DMS153 treated with DMSO at 0.1 percent for 48 hours (cell line): ENCODE data around the gene SNX5.

ENCODE experiments used
- DNase-seq: peaks from one replicate; lab custom pipeline; 2025; ENCODE audit not compliant: unreplicated experiment; lab: John Stamatoyannopoulos, UW

SNX5 gene

GRCh38 chr20:17941087-17941825 lies 27.3 kb downstream of the SNX5 start:
- no peak for DNase-seq

GRCh38 chr20:17940224-17940971 lies 28.2 kb downstream of the SNX5 start:
- no peak for DNase-seq

- no peak for DNase-seq
These were observed 28.9 kb downstream of the SNX5 start for GRCh38 chr20:17939622-17940223.

GRCh38 chr20:17938871-17939619 lies 29.5 kb downstream of the SNX5 start:
- DNase-seq = peak; percentile 67

GRCh38 chr20:17936761-17937732 lies 31.5 kb downstream of the SNX5 start:
- no peak for DNase-seq

GRCh38 chr20:17936286-17936760 lies 32.3 kb downstream of the SNX5 start:
- no peak for DNase-seq

- no peak for DNase-seq
These were observed 32.8 kb downstream of the SNX5 start for GRCh38 chr20:17935761-17936160.

GRCh38 chr20:17935186-17935585 lies 33.4 kb downstream of the SNX5 start:
- DNase-seq = no peak

GRCh38 chr20:17934141-17934862 lies 34.3 kb downstream of the SNX5 start:
- no peak for DNase-seq

- no peak for DNase-seq
These were observed 34.9 kb downstream of the SNX5 start for GRCh38 chr20:17933711-17934110.

- DNase-seq = no peak
These were observed 35.5 kb downstream of the SNX5 start for GRCh38 chr20:17933121-17933520.

- no peak for DNase-seq
These were observed 36.2 kb downstream of the SNX5 start for GRCh38 chr20:17932396-17932795.

GRCh38 chr20:17931513-17931912 lies 37.1 kb downstream of the SNX5 start:
- no peak for DNase-seq

- no peak for DNase-seq
These were observed 39.8 kb downstream of the SNX5 start for GRCh38 chr20:17928633-17929311.

- no peak for DNase-seq
These were observed 40.4 kb downstream of the SNX5 start for GRCh38 chr20:17928211-17928611.

- DNase-seq = no peak
These were observed 42.7 kb downstream of the SNX5 start for GRCh38 chr20:17925940-17926300.

GRCh38 chr20:17925141-17925939 lies 43.3 kb downstream of the SNX5 start:
- no peak for DNase-seq

- DNase-seq = no peak
These were observed 46.8 kb downstream of the SNX5 start for GRCh38 chr20:17921774-17922173.
